T-helper 17 cell (primary cell): Measurements from ENCODE around the gene ATN1. TPM values are rescaled to one million over a fixed set of nuclear protein-coding genes. Genes with fewer than 3 reads are reported as not detected.

Source experiments
- ATAC-seq: fragments of 150-1000 bp; cut with Tn5 transposase; 2 replicates; pipeline ENCODE4 v1.10.0; 2021; ENCODE audit warnings: mild to moderate bottlenecking, moderate library complexity
- DNase-seq, 3 donors: peaks; one replicate each; pipeline versions ENCODE4 v3.0.0 to v3.0.0-alpha.2; 2020 to 2021
- H3K9me3 ChIP-seq: one replicate; pipeline ENCODE4 v1.7.0; 2013; ENCODE audit warnings: low read length, mild to moderate bottlenecking; ENCODE audit not compliant: control insufficient read depth, poor library complexity, severe bottlenecking
- H3K27ac Mint-ChIP-seq: one replicate; pipeline ENCODE4 v1.8.0; 2022; ENCODE audit warnings: mild to moderate bottlenecking, moderate library complexity, mixed read lengths
- H3K27me3 Mint-ChIP-seq: one replicate; pipeline ENCODE4 v1.8.0; 2022; ENCODE audit warnings: mixed read lengths
- H3K36me3 Mint-ChIP-seq: one replicate; pipeline ENCODE4 v1.8.0; 2022; ENCODE audit warnings: low read depth, mixed read lengths
- H3K4me1 Mint-ChIP-seq: one replicate; pipeline ENCODE4 v1.8.0; 2022; ENCODE audit warnings: mild to moderate bottlenecking, mixed read lengths
- H3K4me3 Mint-ChIP-seq: one replicate; pipeline ENCODE4 v1.8.0; 2022; ENCODE audit warnings: mild to moderate bottlenecking, moderate library complexity, mixed read lengths
- total RNA-seq, 4 donors: library from RNA in 2 of 4; stranded (reverse) in 2 of 4; gene quantifications; one replicate each; pipeline ENCODE4 v1.2.3 and lab custom pipeline; 2022 to 2026

The ATN1 gene
- total RNA-seq, 2 donors from 2014 or later = 24.1 to 28.9 TPM

DNA sequence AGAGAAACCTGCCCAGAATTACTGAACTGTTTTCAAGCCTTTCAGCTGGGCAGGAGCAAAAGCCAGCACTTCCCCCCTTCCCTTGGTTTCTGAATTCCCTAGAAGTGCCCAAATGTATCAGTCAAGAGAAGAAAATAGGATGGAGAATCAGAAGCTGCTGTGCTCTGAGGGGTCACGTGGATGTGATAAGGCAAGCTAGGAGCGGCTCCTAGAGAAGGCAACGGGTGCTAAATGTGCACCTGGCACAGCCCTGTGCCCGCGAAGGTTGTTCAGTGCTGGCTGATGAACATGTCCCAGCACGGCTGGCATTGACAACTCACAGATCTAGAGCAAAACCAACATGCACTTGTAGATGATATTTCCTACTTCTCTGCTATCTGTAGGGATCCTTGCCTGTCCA is 51.3 kb downstream of the ATN1 start:
- Mint-ChIP-seq H3K4me1 (peaks cover 13% of the 10 kb centered on the region), H3K27ac (peak overlapping the region; percentile 27), H3K36me3 (no peaks in the 10 kb centered on the region), H3K4me3 (no peak overlapping the region), H3K27me3 (no peaks in the 10 kb centered on the region)
- no peak for DNase-seq
- no peak for ATAC-seq
- H3K9me3 ChIP-seq = no peaks in the 10 kb centered on the region

DNA sequence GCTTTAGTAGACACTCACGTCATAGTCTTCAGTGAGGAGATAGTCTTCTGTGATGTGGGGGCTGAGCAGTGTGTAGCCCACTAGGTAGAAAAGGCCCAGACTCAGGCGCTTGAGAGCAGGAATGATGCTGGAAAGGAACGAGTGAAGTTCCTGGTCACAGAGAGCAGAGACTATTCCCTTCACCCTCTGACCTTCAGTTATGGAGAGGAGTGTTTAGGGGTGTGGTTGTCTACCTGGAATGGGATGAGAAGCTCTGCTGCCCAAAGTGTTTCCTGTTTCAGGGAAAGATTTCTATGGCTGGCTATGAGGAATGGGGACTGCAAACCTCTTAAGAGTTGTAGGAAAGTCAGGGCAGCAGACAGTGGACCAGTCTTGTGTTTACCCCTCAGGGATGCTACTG is 51.7 kb downstream of the ATN1 start:
- Mint-ChIP-seq H3K36me3 (no peaks in the 10 kb centered on the region), H3K27me3 (no peaks in the 10 kb centered on the region), H3K4me3 (no peak overlapping the region), H3K4me1 (peaks cover 13% of the 10 kb centered on the region), H3K27ac (peak overlapping the region; percentile 27)
- H3K9me3 ChIP-seq = no peaks in the 10 kb centered on the region
- DNase-seq (no peak), ATAC-seq (no peak)

- H3K27ac Mint-ChIP-seq = no peak overlapping the region
- DNase-seq = no peak
These were observed 52.3 kb downstream of the ATN1 start for GRCh38 chr12:6980075-6980474.

DNA sequence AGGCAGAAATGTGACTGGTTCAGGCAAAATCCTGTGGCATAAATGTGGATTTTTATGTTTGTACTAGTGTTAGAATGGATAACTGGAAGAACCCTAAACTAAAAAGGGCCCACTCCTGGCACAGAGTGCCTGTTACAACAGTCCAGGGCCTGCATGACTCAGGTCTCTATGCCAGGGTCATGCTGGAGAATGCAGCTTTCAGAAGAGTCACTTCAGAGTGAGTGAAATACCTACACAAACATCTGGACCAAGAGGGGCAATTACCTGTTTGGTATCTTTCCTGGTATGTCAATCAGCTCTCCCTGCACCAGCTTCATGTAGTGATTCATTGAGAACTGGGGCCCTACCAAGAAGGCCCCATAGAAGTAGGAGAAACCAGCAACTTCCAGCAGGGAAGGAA is 53.0 kb downstream of the ATN1 start:
- peaks cover 13% of the 10 kb centered on the region for H3K4me1 Mint-ChIP-seq
- H3K36me3 Mint-ChIP-seq = no peaks in the 10 kb centered on the region
- ATAC-seq (no peak), DNase-seq (no peak)
- no peak overlapping the region for H3K27ac Mint-ChIP-seq
- no peak overlapping the region for H3K4me3 Mint-ChIP-seq
- H3K27me3 Mint-ChIP-seq = no peaks in the 10 kb centered on the region
- no peaks in the 10 kb centered on the region for H3K9me3 ChIP-seq

More at GRCh38 chr12:6980075-6980474, 52.3 kb downstream of the ATN1 start:
- Mint-ChIP-seq H3K4me1 (peaks cover 13% of the 10 kb centered on the region), H3K36me3 (no peaks in the 10 kb centered on the region), H3K27me3 (no peaks in the 10 kb centered on the region), H3K4me3 (no peak overlapping the region)
- no peak for ATAC-seq
- no peaks in the 10 kb centered on the region for H3K9me3 ChIP-seq

GRCh38 chr12:6981152-6982052 is 53.6 kb downstream of the ATN1 start:
- peaks cover 15% of the 10 kb centered on the region for H3K4me1 Mint-ChIP-seq
- no peaks in the 10 kb centered on the region for H3K27me3 Mint-ChIP-seq
- ATAC-seq (no peak), DNase-seq (no peak)
- H3K27ac Mint-ChIP-seq = peak overlapping the region; percentile 49
- H3K36me3 Mint-ChIP-seq = no peaks in the 10 kb centered on the region
- H3K9me3 ChIP-seq = no peaks in the 10 kb centered on the region
- no peak overlapping the region for H3K4me3 Mint-ChIP-seq

- H3K4me1 Mint-ChIP-seq = peaks cover 8% of the 10 kb centered on the region
- ATAC-seq (no peak), DNase-seq (no peak)
- peak overlapping the region; percentile 49 for H3K27ac Mint-ChIP-seq
- no peak overlapping the region for H3K4me3 Mint-ChIP-seq
- no peaks in the 10 kb centered on the region for H3K9me3 ChIP-seq
- H3K36me3 Mint-ChIP-seq = no peaks in the 10 kb centered on the region
- H3K27me3 Mint-ChIP-seq = no peaks in the 10 kb centered on the region
These were observed 54.8 kb downstream of the ATN1 start for GRCh38 chr12:6982532-6982931.

DNA sequence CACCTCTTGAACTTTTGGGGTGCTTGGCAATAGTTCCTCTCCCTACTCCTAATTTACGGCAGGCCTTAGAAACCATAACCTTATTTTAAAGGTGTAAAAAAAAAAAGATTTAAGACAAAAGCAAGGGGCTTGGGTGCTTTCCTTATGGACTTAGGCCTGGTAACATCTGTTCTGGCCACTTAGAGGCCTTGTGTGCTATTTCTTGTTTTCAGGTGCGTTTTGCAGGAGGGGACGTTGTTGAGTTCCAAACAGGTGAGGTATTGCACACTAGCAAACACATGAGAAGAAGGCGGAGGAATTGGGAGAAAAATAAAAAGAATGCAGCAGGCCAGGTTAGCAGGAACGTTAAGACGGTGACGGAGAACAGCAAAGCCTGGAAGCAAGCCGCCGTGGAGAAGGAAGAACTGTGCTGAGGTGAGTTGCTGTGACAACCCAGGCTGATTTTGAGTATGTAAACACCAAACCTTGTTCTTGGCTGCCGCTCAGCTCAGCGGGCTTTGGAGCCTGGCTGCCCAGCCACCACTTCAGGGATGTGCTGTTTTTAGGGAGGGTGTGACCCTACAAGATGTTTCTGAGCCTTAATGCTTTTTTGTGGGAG is 60.3 kb downstream of the ATN1 start:
- Mint-ChIP-seq H3K27me3 (no peaks in the 10 kb centered on the region), H3K4me1 (peaks cover 5% of the 10 kb centered on the region), H3K27ac (no peak overlapping the region), H3K4me3 (no peak overlapping the region), H3K36me3 (peaks cover 6% of the 10 kb centered on the region)
- no peak for DNase-seq
- H3K9me3 ChIP-seq = no peaks in the 10 kb centered on the region
- no peak for ATAC-seq

Other genes starting within 250 kb of the ATN1 start
- 10 to 100 TPM; 62.9 to 66.3 TPM for gene ZNF384, start 238.6 kb upstream of the ATN1 start, total RNA-seq
- 1 to 10 TPM; 1.3 to 1.9 TPM for gene PIANP, start 227.1 kb upstream of the ATN1 start, total RNA-seq
- 10 to 100 TPM; 13.9 to 17.9 TPM for gene COPS7A, start 203.9 kb upstream of the ATN1 start, total RNA-seq
- gene MLF2, start 174.8 kb upstream of the ATN1 start, total RNA-seq = 100 to 1,000 TPM; 104 to 108 TPM
- gene PTMS, start 161.6 kb upstream of the ATN1 start, total RNA-seq = 10 to 100 TPM in 1 of 2 donors, 1 to 10 TPM in 1; 7.0 to 12.0 TPM
- 1 to 10 TPM; 3.8 to 4.6 TPM for gene LAG3, start 155.4 kb upstream of the ATN1 start, total RNA-seq
- gene CD4, start 138.4 kb upstream of the ATN1 start, total RNA-seq = 100 to 1,000 TPM; 187 to 205 TPM
- under 1 TPM in 1 of 2 donors, not detected in 1; 0.63 TPM for gene GPR162, start 106.1 kb upstream of the ATN1 start, total RNA-seq
- gene P3H3, start 99.6 kb upstream of the ATN1 start, total RNA-seq = 1 to 10 TPM in 1 of 2 donors, under 1 TPM in 1; 0.97 to 1.3 TPM
- under 1 TPM; 0.26 to 0.45 TPM for gene GNB3, start 87.0 kb upstream of the ATN1 start, total RNA-seq
- under 1 TPM; 0.65 to 0.87 TPM for gene CDCA3, start 76.7 kb upstream of the ATN1 start, total RNA-seq
- gene USP5, start 75.8 kb upstream of the ATN1 start, total RNA-seq = 10 to 100 TPM; 65.7 to 76.1 TPM
- gene TPI1, start 60.4 kb upstream of the ATN1 start, total RNA-seq = 100 to 1,000 TPM; 140 to 144 TPM
- gene SPSB2, start 54.7 kb upstream of the ATN1 start, total RNA-seq = 1 to 10 TPM; 6.7 to 8.7 TPM
- gene LRRC23, start 23.1 kb upstream of the ATN1 start, total RNA-seq = 10 to 100 TPM in 1 of 2 donors, 1 to 10 TPM in 1; 7.3 to 13.4 TPM
- gene ENO2, start 13.4 kb upstream of the ATN1 start, total RNA-seq = 10 to 100 TPM; 80.2 to 80.7 TPM
- gene RNU7-1, start 15.9 kb downstream of the ATN1 start, total RNA-seq = not detected
- gene C12orf57, start 16.1 kb downstream of the ATN1 start, total RNA-seq = 100 to 1,000 TPM; 192 to 226 TPM
- 100 to 1,000 TPM; 115 to 177 TPM for gene PTPN6, start 23.4 kb downstream of the ATN1 start, total RNA-seq
- gene PHB2, start 42.7 kb downstream of the ATN1 start, total RNA-seq = 100 to 1,000 TPM; 145 to 150 TPM
- 10 to 100 TPM; 36.2 to 36.9 TPM for gene EMG1, start 43.0 kb downstream of the ATN1 start, total RNA-seq
- gene LPCAT3, start 90.5 kb downstream of the ATN1 start, total RNA-seq = 10 to 100 TPM; 34.3 to 45.2 TPM
- 1 to 10 TPM; 2.9 to 3.0 TPM for gene C1S, start 132.8 kb downstream of the ATN1 start, total RNA-seq
- 1 to 10 TPM; 3.4 to 7.2 TPM for gene C1R, start 164.5 kb downstream of the ATN1 start, total RNA-seq
- 10 to 100 TPM; 21.4 to 27.2 TPM for gene C1RL, start 181.3 kb downstream of the ATN1 start, total RNA-seq
- not detected for gene RBP5, start 200.9 kb downstream of the ATN1 start, total RNA-seq
- 10 to 100 TPM; 45.8 to 62.6 TPM for gene CLSTN3, start 202.4 kb downstream of the ATN1 start, total RNA-seq